Uterus (tissue), 2 donors: ENCODE results near the gene PLA2G3.

Source experiments
- POLR2A ChIP-seq, 2 donors: fragments of 450-650 bp; IDR thresholded peaks; one replicate each; pipeline ENCODE4 v1.6.1; 2016; ENCODE audit warnings: antibody characterized with exemption in 2 of 2, mild to moderate bottlenecking in 1 of 2, moderate library complexity in 1 of 2
- TF ChIP-seq, protein P1 (sequence below), 4 experiments: fragments of 200-600 bp in 2 of 4; fragments of 450-650 bp in 2 of 4; sonication (generic) in 2 of 4; IDR thresholded peaks; one replicate each; pipeline ENCODE4 v1.5.1; 2016 to 2019; ENCODE audit warnings: antibody characterized with exemption in 4 of 4, mild to moderate bottlenecking in 2 of 4, moderate library complexity in 1 of 4

GRCh38 chr22:31148488-31148887, 8.2 kb upstream of the PLA2G3 start:
- TF ChIP-seq, protein P1, sequence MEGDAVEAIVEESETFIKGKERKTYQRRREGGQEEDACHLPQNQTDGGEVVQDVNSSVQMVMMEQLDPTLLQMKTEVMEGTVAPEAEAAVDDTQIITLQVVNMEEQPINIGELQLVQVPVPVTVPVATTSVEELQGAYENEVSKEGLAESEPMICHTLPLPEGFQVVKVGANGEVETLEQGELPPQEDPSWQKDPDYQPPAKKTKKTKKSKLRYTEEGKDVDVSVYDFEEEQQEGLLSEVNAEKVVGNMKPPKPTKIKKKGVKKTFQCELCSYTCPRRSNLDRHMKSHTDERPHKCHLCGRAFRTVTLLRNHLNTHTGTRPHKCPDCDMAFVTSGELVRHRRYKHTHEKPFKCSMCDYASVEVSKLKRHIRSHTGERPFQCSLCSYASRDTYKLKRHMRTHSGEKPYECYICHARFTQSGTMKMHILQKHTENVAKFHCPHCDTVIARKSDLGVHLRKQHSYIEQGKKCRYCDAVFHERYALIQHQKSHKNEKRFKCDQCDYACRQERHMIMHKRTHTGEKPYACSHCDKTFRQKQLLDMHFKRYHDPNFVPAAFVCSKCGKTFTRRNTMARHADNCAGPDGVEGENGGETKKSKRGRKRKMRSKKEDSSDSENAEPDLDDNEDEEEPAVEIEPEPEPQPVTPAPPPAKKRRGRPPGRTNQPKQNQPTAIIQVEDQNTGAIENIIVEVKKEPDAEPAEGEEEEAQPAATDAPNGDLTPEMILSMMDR (IDR thresholded peaks at IDR 0.05) = no peak
- TF ChIP-seq POLR2A (IDR thresholded peaks at IDR 0.05) = no peak
